Pancreas (tissue), 10 donors: ENCODE measurements around the gene RCBTB2. TPM values are rescaled to one million over a fixed set of nuclear protein-coding genes. Genes with fewer than 3 reads are reported as not detected.

Experiments
- ATAC-seq, 4 donors: fragments of 200-7000 bp; cut with Tn5 transposase; one replicate each; pipeline versions ENCODE4 v1.8.0 to v1.9.1; 2020; ENCODE audit warnings: mild to moderate bottlenecking in 4 of 4, moderate library complexity in 4 of 4
- DNase-seq, 6 donors: peaks; one replicate each; pipeline ENCODE4 v3.0.0-alpha.2; 2020
- FAIRE-seq: peaks from 2 replicates; lab custom pipeline; 2012; peaks lifted over from hg19 to GRCh38; lab: Jason Lieb, UNC
- H3K27ac ChIP-seq, 4 donors: fragments of 200-600 bp; sonication (generic); 1 replicate in 3 of 4; 2 replicates in 1 of 4; pipeline versions ENCODE4 v1.5.0 to v1.8.0; 2020
- H3K27me3 ChIP-seq, 4 donors: fragments of 200-600 bp; one replicate each; pipeline ENCODE4 v1.8.0; 2021
- H3K36me3 ChIP-seq, 3 donors: fragments of 200-600 bp; sonication (generic) in 1 of 3; one replicate each; pipeline versions ENCODE4 v1.5.0 to v1.8.0; 2020 to 2021
- H3K4me1 ChIP-seq, 3 donors: fragments of 200-600 bp; one replicate each; pipeline ENCODE4 v1.8.0; 2021
- H3K4me3 ChIP-seq, 4 donors: fragments of 200-600 bp; sonication (generic) in 2 of 4; one replicate each; pipeline versions ENCODE4 v1.5.0 to v1.8.0; 2020 to 2021
- H3K9me3 ChIP-seq, 4 donors: fragments of 200-600 bp; one replicate each; pipeline ENCODE4 v1.8.0; 2021
- CTCF ChIP-seq, 4 donors: fragments of 200-600 bp; sonication (generic) in 3 of 4; IDR thresholded peaks; one replicate each; pipeline versions ENCODE4 v1.5.0 to v1.8.0; 2021; ENCODE audit warnings: antibody characterized with exemption in 4 of 4
- WGBS, 2 donors: extraction: QIAGEN DNeasy Blood & Tissue Kit; methylation state at CpG; one replicate each; pipeline ENCODE4 v1.1.7; 2013; 5-methylcytosine and 5-hydroxymethylcytosine counted together
- intact Hi-C, 3 donors: fragments of 100-400 bp; cut with DNase I; formaldehyde crosslinking; loops; one replicate each; pipeline versions ENCODE4 v1.11.1 to v1.14.2; 2022
- polyA plus RNA-seq, 2 donors: library from polyadenylated mRNA; stranded (reverse); fragments of 200-250 nt; gene quantifications; one replicate each; pipeline ENCODE4 v1.2.3, GENCODE V29; 2013
- total RNA-seq, 6 donors: library from RNA; stranded (reverse); fragmentation: NEBNext Ultra II Directional in 4 of 6; extraction: Animal tissue kit (Norgen Biotek cat#: 25700) in 4 of 6; gene quantifications; one replicate each; pipeline versions ENCODE4 v1.2.1 to v1.2.4, GENCODE V29; 2021 to 2023
- donor health status: healthy with polysubstance abuse.
- donor health status: DM: no; HTN: no; CAD: no; lungs with moderate emphysema.
- donor health status: DM: no; HTN: no; CAD: no.
- donor health status: control.
- donor health status: control.
- donor health status: Bipolar disorder and iron deficiency.
- donor health status: DM: yes; HTN: yes; CAD: no.
- donor health status: DM: no; HTN: no; CAD: no.
- donor health status: DM: no; HTN: no; CAD: no.
- donor health status: DM: yes; HTN: yes; CAD: no.

The RCBTB2 gene
- total and polyA plus RNA-seq, 8 donors = 2.7 to 9.7 (median 4.9) TPM

GRCh38 chr13:48532256-48532505, 699 bp downstream of the RCBTB2 start:
- H3K4me3 ChIP-seq = peak overlapping the region; percentile 58 to 68 (median 64)
- 0 to 1% methylated on average over 16 of the region's 16 CpGs for WGBS, 2 donors
- no peak for FAIRE-seq
- peaks cover 0 to 6% (median 0%) of the 10 kb centered on the region in 3 donors for H3K4me1 ChIP-seq
- TF ChIP-seq CTCF (IDR thresholded peaks at IDR 0.05) = no peak
- peak overlapping the region; percentile 91 to 96 (median 94) for H3K27ac ChIP-seq
- peak; percentile 41 to 63 (median 56) for ATAC-seq
- no peaks in the 10 kb centered on the region for H3K27me3 ChIP-seq
- intact Hi-C loops = no loop called here
- H3K36me3 ChIP-seq = no peaks in the 10 kb centered on the region
- no peak for DNase-seq
- no peaks in the 10 kb centered on the region for H3K9me3 ChIP-seq

- ATAC-seq (peak; percentile 4 to 14 (median 10)), FAIRE-seq (no peak), DNase-seq (peak in 1 of 6 donors; percentile 24)
- Histone ChIP-seq H3K36me3 (no peaks in the 10 kb centered on the region), H3K9me3 (no peaks in the 10 kb centered on the region), H3K4me1 (peaks cover 0 to 6% (median 0%) of the 10 kb centered on the region in 3 donors), H3K4me3 (peak overlapping the region; percentile 58 to 68 (median 64)), H3K27ac (peak overlapping the region; percentile 91 to 96 (median 94)), H3K27me3 (no peaks in the 10 kb centered on the region)
- WGBS, 2 donors = 26 to 34% methylated on average over 19 of the region's 19 CpGs
- TF ChIP-seq CTCF (IDR thresholded peaks at IDR 0.05) = no peak
- intact Hi-C loops = no loop called here
Measured at GRCh38 chr13:48531416-48532255, 1.2 kb downstream of the RCBTB2 start.

GRCh38 chr13:48530833-48531232, 2.0 kb downstream of the RCBTB2 start:
- no peaks in the 10 kb centered on the region for H3K36me3 ChIP-seq
- no peak overlapping the region for H3K4me3 ChIP-seq
- H3K27ac ChIP-seq = no peak overlapping the region
- H3K9me3 ChIP-seq = no peaks in the 10 kb centered on the region
- WGBS, 2 donors = 90 to 95% methylated on average over 6 of the region's 6 CpGs
- FAIRE-seq (no peak), DNase-seq (no peak), ATAC-seq (no peak)
- no peaks in the 10 kb centered on the region for H3K27me3 ChIP-seq
- H3K4me1 ChIP-seq = peaks cover 0 to 6% (median 0%) of the 10 kb centered on the region in 3 donors
- intact Hi-C loops = no loop called here
- no peak for TF ChIP-seq CTCF (IDR thresholded peaks at IDR 0.05)

GRCh38 chr13:48528720-48529119, 4.2 kb downstream of the RCBTB2 start:
- no peak for TF ChIP-seq CTCF (IDR thresholded peaks at IDR 0.05)
- H3K4me3 ChIP-seq = no peak overlapping the region
- H3K4me1 ChIP-seq = peaks cover 0 to 6% (median 0%) of the 10 kb centered on the region in 3 donors
- 89 to 92% methylated on average over 3 of the region's 3 CpGs for WGBS, 2 donors
- intact Hi-C loops = no loop called here
- DNase-seq = no peak
- peak; percentile 32 for FAIRE-seq
- no peaks in the 10 kb centered on the region for H3K9me3 ChIP-seq
- H3K27ac ChIP-seq = no peak overlapping the region
- no peak for ATAC-seq
- no peaks in the 10 kb centered on the region for H3K27me3 ChIP-seq
- no peaks in the 10 kb centered on the region for H3K36me3 ChIP-seq

- Histone ChIP-seq H3K4me3 (no peak overlapping the region), H3K9me3 (no peaks in the 10 kb centered on the region), H3K36me3 (no peaks in the 10 kb centered on the region), H3K27me3 (no peaks in the 10 kb centered on the region), H3K4me1 (peaks cover 0 to 6% (median 0%) of the 10 kb centered on the region in 3 donors), H3K27ac (no peak overlapping the region)
- WGBS, 2 donors = 26 to 28% methylated on average over 2 of the region's 2 CpGs
- FAIRE-seq = no peak
- DNase-seq = no peak
- no peak for ATAC-seq
- intact Hi-C loops = no loop called here
- TF ChIP-seq CTCF (IDR thresholded peaks at IDR 0.05) = no peak
Measured at GRCh38 chr13:48527955-48528354, 4.9 kb downstream of the RCBTB2 start.
